ENCODE data around the gene LRP2.

Gene LRP2

GRCh38 chr2:169090133-169090820 is 272.1 kb downstream of the LRP2 start:
- peak; percentile 13 for DNase-seq

- DNase-seq: no peak
These were observed 273.2 kb downstream of the LRP2 start for GRCh38 chr2:169089182-169089581.

- DNase-seq: no peak
These were observed 274.5 kb downstream of the LRP2 start for GRCh38 chr2:169087757-169088379.

GRCh38 chr2:169086893-169087467 is 275.4 kb downstream of the LRP2 start:
- DNase-seq: no peak

- DNase-seq: no peak
These were observed 279.3 kb downstream of the LRP2 start for GRCh38 chr2:169082995-169083394.

- no peak for DNase-seq
These were observed 280.8 kb downstream of the LRP2 start for GRCh38 chr2:169081551-169081950.

- no peak for DNase-seq
These were observed 281.9 kb downstream of the LRP2 start for GRCh38 chr2:169080250-169081069.

GRCh38 chr2:169077674-169078240 is 284.6 kb downstream of the LRP2 start:
- DNase-seq: no peak
